Measurements from ENCODE around the gene HBE1. TPM values are rescaled to one million over a fixed set of nuclear protein-coding genes. Genes with fewer than 3 reads are reported as not detected.

Gene HBE1
- total RNA-seq, 1 donor from 2014 or later = not detected

- H3K27ac Mint-ChIP-seq (ENCODE audit: unreplicated experiment) = no peak overlapping the region
- no peak for DNase-seq (ENCODE audit: extremely low spot score, unreplicated experiment)
- H3K27me3 Mint-ChIP-seq (ENCODE audit: unreplicated experiment) = peaks cover 3% of the 10 kb centered on the region
- TF ChIP-seq CTCF (IDR thresholded peaks at IDR 0.05) = no peak
- H3K4me1 Mint-ChIP-seq (ENCODE audit: unreplicated experiment) = no peaks in the 10 kb centered on the region
- H3K9me3 Mint-ChIP-seq (ENCODE audit: unreplicated experiment) = no peaks in the 10 kb centered on the region
- H3K36me3 Mint-ChIP-seq (ENCODE audit: unreplicated experiment) = no peaks in the 10 kb centered on the region
- H3K4me3 Mint-ChIP-seq (ENCODE audit: unreplicated experiment) = no peak overlapping the region
Measured at GRCh38 chr11:5225480-5225871, 44.3 kb downstream of the HBE1 start.

- no peaks in the 10 kb centered on the region for H3K9me3 Mint-ChIP-seq (ENCODE audit: unreplicated experiment)
- no peak for DNase-seq (ENCODE audit: extremely low spot score, unreplicated experiment)
- no peak for TF ChIP-seq CTCF (IDR thresholded peaks at IDR 0.05)
- H3K4me3 Mint-ChIP-seq (ENCODE audit: unreplicated experiment) = no peak overlapping the region
- peaks cover 3% of the 10 kb centered on the region for H3K27me3 Mint-ChIP-seq (ENCODE audit: unreplicated experiment)
- H3K36me3 Mint-ChIP-seq (ENCODE audit: unreplicated experiment) = no peaks in the 10 kb centered on the region
- no peaks in the 10 kb centered on the region for H3K4me1 Mint-ChIP-seq (ENCODE audit: unreplicated experiment)
- no peak overlapping the region for H3K27ac Mint-ChIP-seq (ENCODE audit: unreplicated experiment)
Measured at GRCh38 chr11:5224538-5225479, 44.9 kb downstream of the HBE1 start.

- no peaks in the 10 kb centered on the region for H3K4me1 Mint-ChIP-seq (ENCODE audit: unreplicated experiment)
- H3K9me3 Mint-ChIP-seq (ENCODE audit: unreplicated experiment) = peaks cover 4% of the 10 kb centered on the region
- H3K27me3 Mint-ChIP-seq (ENCODE audit: unreplicated experiment) = peaks cover 2% of the 10 kb centered on the region
- no peaks in the 10 kb centered on the region for H3K36me3 Mint-ChIP-seq (ENCODE audit: unreplicated experiment)
- H3K27ac Mint-ChIP-seq (ENCODE audit: unreplicated experiment) = no peak overlapping the region
- H3K4me3 Mint-ChIP-seq (ENCODE audit: unreplicated experiment) = no peak overlapping the region
- no peak for DNase-seq (ENCODE audit: extremely low spot score, unreplicated experiment)
- TF ChIP-seq CTCF (IDR thresholded peaks at IDR 0.05) = no peak
Measured at GRCh38 chr11:5223686-5224085, 46.1 kb downstream of the HBE1 start.

- no peak for DNase-seq (ENCODE audit: extremely low spot score, unreplicated experiment)
- no peaks in the 10 kb centered on the region for H3K36me3 Mint-ChIP-seq (ENCODE audit: unreplicated experiment)
- peaks cover 4% of the 10 kb centered on the region for H3K9me3 Mint-ChIP-seq (ENCODE audit: unreplicated experiment)
- no peaks in the 10 kb centered on the region for H3K4me1 Mint-ChIP-seq (ENCODE audit: unreplicated experiment)
- H3K27me3 Mint-ChIP-seq (ENCODE audit: unreplicated experiment) = no peaks in the 10 kb centered on the region
- H3K4me3 Mint-ChIP-seq (ENCODE audit: unreplicated experiment) = no peak overlapping the region
- no peak overlapping the region for H3K27ac Mint-ChIP-seq (ENCODE audit: unreplicated experiment)
- TF ChIP-seq CTCF (IDR thresholded peaks at IDR 0.05) = no peak
Measured at GRCh38 chr11:5223146-5223545, 46.6 kb downstream of the HBE1 start.

Other genes starting within 250 kb of the HBE1 start
- not detected in 2 replicates for gene OR52J3, start 223.4 kb downstream of the HBE1 start, total RNA-seq
- not detected in 2 replicates for gene OR52E2, start 210.3 kb downstream of the HBE1 start, total RNA-seq
- gene OR52E1, start 200.4 kb downstream of the HBE1 start, total RNA-seq = not detected in 2 replicates
- not detected in 2 replicates for gene OR52A5, start 131.6 kb downstream of the HBE1 start, total RNA-seq
- gene OR52A1, start 115.2 kb downstream of the HBE1 start, total RNA-seq = not detected in 2 replicates
- gene OR51V1, start 69.3 kb downstream of the HBE1 start, total RNA-seq = not detected in 2 replicates
- gene HBB, start 42.9 kb downstream of the HBE1 start, total RNA-seq = not detected in 2 replicates
- not detected in 2 replicates for gene HBD, start 35.5 kb downstream of the HBE1 start, total RNA-seq
- not detected in 2 replicates for gene HBG1, start 20.1 kb downstream of the HBE1 start, total RNA-seq
- gene HBG2, start 15.2 kb downstream of the HBE1 start, total RNA-seq = not detected in 2 replicates
- gene OR51B4, start 32.0 kb upstream of the HBE1 start, total RNA-seq = not detected in 2 replicates
- gene OR51B2, start 54.4 kb upstream of the HBE1 start, total RNA-seq = not detected in 2 replicates
- not detected in 2 replicates for gene OR51B5, start 73.6 kb upstream of the HBE1 start, total RNA-seq
- gene OR51B6, start 81.6 kb upstream of the HBE1 start, total RNA-seq = not detected in 2 replicates
- gene OR51M1, start 113.9 kb upstream of the HBE1 start, total RNA-seq = not detected in 2 replicates
- gene OR51Q1, start 152.2 kb upstream of the HBE1 start, total RNA-seq = not detected in 2 replicates
- gene OR51I1, start 171.6 kb upstream of the HBE1 start, total RNA-seq = not detected in 2 replicates
- not detected in 2 replicates for gene OR51I2, start 179.4 kb upstream of the HBE1 start, total RNA-seq
- not detected in 2 replicates for gene OR52D1, start 218.7 kb upstream of the HBE1 start, total RNA-seq
- gene UBQLN3, start 240.0 kb upstream of the HBE1 start, total RNA-seq = not detected in 2 replicates
- 0.32 and 0.39 TPM in 2 replicates for gene UBQLNL, start 246.8 kb upstream of the HBE1 start, total RNA-seq

Measured in osteocyte (in vitro differentiated cells).